DOHH2 (cell line): ENCODE data around the gene NRXN3.

Source experiments
- CTCF ChIP-seq: fragments of 200-600 bp; sonication (generic); IDR thresholded peaks from one replicate; pipeline ENCODE4 v1.5.1; 2014; ENCODE audit warnings: antibody characterized with exemption, mild to moderate bottlenecking, low read depth, low read length; ENCODE audit not compliant: poor library complexity, severe bottlenecking
- EZH2phosphoT487 ChIP-seq: fragments of 200-600 bp; sonication (generic); IDR thresholded peaks from 2 replicates; pipeline ENCODE4 v1.6.1; 2017; ENCODE audit warnings: borderline replicate concordance, mild to moderate bottlenecking, antibody characterized with exemption, low read length, moderate library complexity, mixed read lengths

- TF ChIP-seq CTCF: no peak
- no peak for TF ChIP-seq EZH2phosphoT487
These were observed 846.8 kb downstream of the NRXN3 start for GRCh38 chr14:79016828-79017505.
